Measurements from ENCODE around the gene MEPCE. TPM values are rescaled to one million over a fixed set of nuclear protein-coding genes. Genes with fewer than 3 reads are reported as not detected.

Gene MEPCE
- total RNA-seq, 2 donors from 2014 or later: 32.9 to 48.0 TPM

DNA sequence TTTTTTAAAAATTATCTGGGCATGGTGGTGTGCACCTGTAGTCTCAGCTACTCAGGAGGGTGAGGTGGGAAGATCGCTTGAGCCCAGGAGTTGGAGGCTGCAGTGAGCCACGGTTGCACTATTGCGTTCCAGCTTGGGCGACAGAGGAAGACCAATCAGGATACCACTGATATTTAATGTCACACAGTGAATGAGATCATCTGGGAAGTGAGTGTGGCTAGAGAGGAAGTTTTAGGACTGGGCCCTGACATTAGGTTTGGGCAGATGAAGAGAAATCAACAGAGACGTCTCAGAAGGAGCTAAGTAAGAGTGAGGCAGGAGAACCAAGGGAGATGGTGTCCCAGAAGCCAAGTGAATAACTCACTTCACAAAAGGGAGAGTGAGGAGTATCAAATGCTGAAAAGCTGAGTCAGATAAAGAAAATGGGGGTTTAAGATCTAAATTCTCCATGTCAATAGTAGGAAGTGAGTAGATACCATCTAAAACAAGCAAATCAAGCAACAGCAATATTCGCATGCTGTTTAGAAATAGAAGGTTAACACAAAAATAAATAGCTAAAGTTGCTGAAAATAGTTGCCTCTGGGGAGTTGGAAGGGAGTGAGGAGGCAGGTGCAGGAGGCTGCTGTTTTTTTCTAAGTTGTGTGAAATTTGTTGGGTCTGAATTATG lies 44.9 kb upstream of the MEPCE start:
- no peaks in the 10 kb centered on the region for H3K36me3 ChIP-seq (ENCODE audit: control insufficient read depth, insufficient read depth, low read length)
- 87 to 100% methylated on average over 6 of the region's 6 CpGs for WGBS, 2 experiments (ENCODE audit: insufficient coverage in 1 of 2, insufficient read length in 1 of 2)
- Mint-ChIP-seq H3K36me3 (ENCODE audit: low read depth) (no peaks in the 10 kb centered on the region), H3K4me3 (no peak overlapping the region), H3K27ac (no peak overlapping the region), H3K4me1 (no peaks in the 10 kb centered on the region), H3K9me3 (no peaks in the 10 kb centered on the region), H3K27me3 (ENCODE audit: insufficient read depth) (peaks cover 24% of the 10 kb centered on the region)
- H3K4me1 ChIP-seq (ENCODE audit: control insufficient read depth, insufficient read depth, low read length): no peaks in the 10 kb centered on the region
- no peaks in the 10 kb centered on the region for H3K27me3 ChIP-seq (ENCODE audit: control insufficient read depth, insufficient read depth, low read length, poor library complexity, severe bottlenecking)
- no peak for DNase-seq
- TF ChIP-seq, protein P1, sequence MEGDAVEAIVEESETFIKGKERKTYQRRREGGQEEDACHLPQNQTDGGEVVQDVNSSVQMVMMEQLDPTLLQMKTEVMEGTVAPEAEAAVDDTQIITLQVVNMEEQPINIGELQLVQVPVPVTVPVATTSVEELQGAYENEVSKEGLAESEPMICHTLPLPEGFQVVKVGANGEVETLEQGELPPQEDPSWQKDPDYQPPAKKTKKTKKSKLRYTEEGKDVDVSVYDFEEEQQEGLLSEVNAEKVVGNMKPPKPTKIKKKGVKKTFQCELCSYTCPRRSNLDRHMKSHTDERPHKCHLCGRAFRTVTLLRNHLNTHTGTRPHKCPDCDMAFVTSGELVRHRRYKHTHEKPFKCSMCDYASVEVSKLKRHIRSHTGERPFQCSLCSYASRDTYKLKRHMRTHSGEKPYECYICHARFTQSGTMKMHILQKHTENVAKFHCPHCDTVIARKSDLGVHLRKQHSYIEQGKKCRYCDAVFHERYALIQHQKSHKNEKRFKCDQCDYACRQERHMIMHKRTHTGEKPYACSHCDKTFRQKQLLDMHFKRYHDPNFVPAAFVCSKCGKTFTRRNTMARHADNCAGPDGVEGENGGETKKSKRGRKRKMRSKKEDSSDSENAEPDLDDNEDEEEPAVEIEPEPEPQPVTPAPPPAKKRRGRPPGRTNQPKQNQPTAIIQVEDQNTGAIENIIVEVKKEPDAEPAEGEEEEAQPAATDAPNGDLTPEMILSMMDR (conservative IDR thresholded peaks at IDR 0.05): no peak
- no peak overlapping the region for H3K4me3 ChIP-seq (ENCODE audit: low read length)
- no peak overlapping the region for H3K27ac ChIP-seq (ENCODE audit: low read depth, low read length)
- H3K9me3 ChIP-seq (ENCODE audit: control insufficient read depth, low read length): no peaks in the 10 kb centered on the region
- H3K9ac ChIP-seq (ENCODE audit: extremely low read depth, low read length, poor library complexity, severe bottlenecking): no peak overlapping the region

GRCh38 chr7:100386940-100387339 lies 42.7 kb upstream of the MEPCE start:
- H3K9ac ChIP-seq (ENCODE audit: extremely low read depth, low read length, poor library complexity, severe bottlenecking): no peak overlapping the region
- Mint-ChIP-seq H3K4me1 (no peaks in the 10 kb centered on the region), H3K4me3 (no peak overlapping the region), H3K27me3 (ENCODE audit: insufficient read depth) (peaks cover 22% of the 10 kb centered on the region), H3K27ac (no peak overlapping the region), H3K9me3 (no peaks in the 10 kb centered on the region), H3K36me3 (ENCODE audit: low read depth) (no peaks in the 10 kb centered on the region)
- H3K27ac ChIP-seq (ENCODE audit: low read depth, low read length): no peak overlapping the region
- no peaks in the 10 kb centered on the region for H3K4me1 ChIP-seq (ENCODE audit: control insufficient read depth, insufficient read depth, low read length)
- WGBS, 2 experiments (ENCODE audit: insufficient coverage in 1 of 2, insufficient read length in 1 of 2): 88 to 90% methylated on average over 4 of the region's 5 CpGs
- H3K27me3 ChIP-seq (ENCODE audit: control insufficient read depth, insufficient read depth, low read length, poor library complexity, severe bottlenecking): no peaks in the 10 kb centered on the region
- no peak for DNase-seq
- TF ChIP-seq, protein P1 (conservative IDR thresholded peaks at IDR 0.05): no peak
- H3K36me3 ChIP-seq (ENCODE audit: control insufficient read depth, insufficient read depth, low read length): no peaks in the 10 kb centered on the region
- no peak overlapping the region for H3K4me3 ChIP-seq (ENCODE audit: low read length)
- no peaks in the 10 kb centered on the region for H3K9me3 ChIP-seq (ENCODE audit: control insufficient read depth, low read length)

GRCh38 chr7:100387695-100388094 lies 41.9 kb upstream of the MEPCE start:
- WGBS, 2 experiments (ENCODE audit: insufficient coverage in 1 of 2, insufficient read length in 1 of 2): 84 to 100% methylated on average over 1 to 2 of the region's 2 CpGs
- H3K9me3 ChIP-seq (ENCODE audit: control insufficient read depth, low read length): no peaks in the 10 kb centered on the region
- H3K4me1 ChIP-seq (ENCODE audit: control insufficient read depth, insufficient read depth, low read length): no peaks in the 10 kb centered on the region
- Mint-ChIP-seq H3K36me3 (ENCODE audit: low read depth) (no peaks in the 10 kb centered on the region), H3K4me1 (no peaks in the 10 kb centered on the region), H3K4me3 (no peak overlapping the region), H3K9me3 (no peaks in the 10 kb centered on the region), H3K27ac (no peak overlapping the region), H3K27me3 (ENCODE audit: insufficient read depth) (peaks cover 20% of the 10 kb centered on the region)
- DNase-seq: no peak
- no peak overlapping the region for H3K27ac ChIP-seq (ENCODE audit: low read depth, low read length)
- H3K36me3 ChIP-seq (ENCODE audit: control insufficient read depth, insufficient read depth, low read length): no peaks in the 10 kb centered on the region
- TF ChIP-seq, protein P1 (conservative IDR thresholded peaks at IDR 0.05): no peak
- H3K9ac ChIP-seq (ENCODE audit: extremely low read depth, low read length, poor library complexity, severe bottlenecking): no peak overlapping the region
- H3K4me3 ChIP-seq (ENCODE audit: low read length): no peak overlapping the region
- H3K27me3 ChIP-seq (ENCODE audit: control insufficient read depth, insufficient read depth, low read length, poor library complexity, severe bottlenecking): no peaks in the 10 kb centered on the region

Measured in endodermal cell (in vitro differentiated cells).